Heart right ventricle (tissue), 16 donors: Measurements from ENCODE around the gene WDR54. TPM values are rescaled to one million over a fixed set of nuclear protein-coding genes. Genes with fewer than 3 reads are reported as not detected.

Source experiments
- ATAC-seq, 8 donors: fragments of 200-7000 bp; cut with Tn5 transposase; one replicate each; pipeline ENCODE4 v1.9.1; 2020; ENCODE audit warnings: mild to moderate bottlenecking in 8 of 8, moderate library complexity in 8 of 8, moderate number of reproducible peaks in 1 of 8
- DNase-seq, 2 donors: peaks; one replicate each; pipeline ENCODE4 v3.0.0-alpha.2; 2020
- H3K27ac ChIP-seq, 10 donors: fragments of 200-600 bp; sonication (generic) in 2 of 10; one replicate each; pipeline versions ENCODE4 v1.5.0 to v1.8.0; 2020 to 2022; ENCODE audit warnings: mild to moderate bottlenecking in 3 of 10
- H3K27me3 ChIP-seq, 7 donors: fragments of 200-600 bp; one replicate each; pipeline ENCODE4 v1.8.0; 2021 to 2022; ENCODE audit warnings: mild to moderate bottlenecking in 2 of 7
- H3K36me3 ChIP-seq, 9 donors: fragments of 200-600 bp; sonication (generic) in 1 of 9; one replicate each; pipeline versions ENCODE4 v1.5.0 to v1.8.0; 2020 to 2022; ENCODE audit warnings: mild to moderate bottlenecking in 2 of 9
- H3K4me1 ChIP-seq, 9 donors: fragments of 200-600 bp; sonication (generic) in 1 of 9; one replicate each; pipeline versions ENCODE4 v1.5.0 to v1.8.0; 2020 to 2022; ENCODE audit warnings: mild to moderate bottlenecking in 4 of 9
- H3K4me3 ChIP-seq, 10 donors: fragments of 200-600 bp; sonication (generic) in 2 of 10; one replicate each; pipeline versions ENCODE4 v1.5.0 to v1.8.0; 2020 to 2022; ENCODE audit warnings: mild to moderate bottlenecking in 7 of 10, moderate library complexity in 2 of 10
- H3K9me3 ChIP-seq, 11 donors: fragments of 200-600 bp in 10 of 11; sonication (generic) in 2 of 11; one replicate each; pipeline versions ENCODE4 v1.5.0 to v1.8.0; 2013 to 2022; ENCODE audit warnings: mild to moderate bottlenecking in 2 of 11, control low read depth in 1 of 11, moderate library complexity in 1 of 11
- CTCF ChIP-seq, 9 donors: fragments of 200-600 bp; sonication (generic) in 2 of 9; IDR thresholded peaks; one replicate each; pipeline versions ENCODE4 v1.5.0 to v1.8.0; 2021 to 2022; ENCODE audit warnings: antibody characterized with exemption in 9 of 9, mild to moderate bottlenecking in 5 of 9, moderate library complexity in 1 of 9
- WGBS, 2 donors: extraction: QIAGEN DNeasy Blood & Tissue Kit; methylation state at CpG; one replicate each; pipeline ENCODE4 v1.1.7; 2013; ENCODE audit warnings: inconsistent platforms in 1 of 2; 5-methylcytosine and 5-hydroxymethylcytosine counted together
- intact Hi-C, 10 donors: fragments of 100-400 bp; cut with DNase I; formaldehyde crosslinking; loops; one replicate each; pipeline versions ENCODE4 v1.11.1 to v1.14.2; 2022
- polyA plus RNA-seq, 2 donors: library from polyadenylated mRNA; stranded (reverse); fragments of 200-250 nt; gene quantifications; one replicate each; pipeline ENCODE4 v1.2.3, GENCODE V29; 2013
- total RNA-seq, 10 donors: library from RNA; stranded (reverse); fragmentation: NEBNext Ultra II Directional in 3 of 10; extraction: Animal tissue kit (Norgen Biotek cat#: 25700) in 3 of 10; gene quantifications; one replicate each; pipeline versions ENCODE4 v1.2.1 to v1.2.4, GENCODE V29; 2021 to 2023
- donor health status: Arrhythmogenic right ventricular cardiomyopathy.
- donor health status: ischemic (EF 13 %, LVEDD 7.1; RV severe dilation, severe dysfunction).
- donor health status: healthy with polysubstance abuse.
- donor health status: DM: no; HTN: yes; CAD: no.
- donor health status: DM: no; HTN: no; CAD: no.
- donor health status: ischemic (EF 25% LVEDD 6.9; RV normal size, moderate dysfunction).
- donor health status: ischemic (EF 25% LVEDD 5.7; RV mildly dilated, moderate dysfunction).
- donor health status: healthy.
- donor health status: DM: yes; HTN: yes; CAD: no.
- donor health status: Ischemic cardiomyopathy.
- donor health status: ischemic (EF 35%, LVEDD 5.7; RV mildly dilated, moderate dysfunction).
- donor health status: nonischemic (EF 11% LVEDD 7.7; RV severe dilation, severe dysfunction).
- donor health status: DM: yes; HTN: yes; CAD: no.
- donor health status: PGD.
- donor health status: ischemic (EF 29% LVEDD 5.4; RV normal size, mild dysfunction).
- donor health status: nonischemic (EF 23%, LVEDD 6.1; RV moderate dilation, normal function).

Gene WDR54
- total and polyA plus RNA-seq, 12 donors, result 1.1 to 8.7 (median 2.7) TPM

GRCh38 chr2:74392449-74392743 is 29.1 kb upstream of the WDR54 start:
- TF ChIP-seq CTCF (IDR thresholded peaks at IDR 0.05), result no peak
- Histone ChIP-seq H3K9me3 (no peaks in the 10 kb centered on the region), H3K27ac (peak overlapping the region in 5 of 10 donors; percentile 95 to 98 (median 97)), H3K4me3 (peak overlapping the region in 6 of 10 donors; percentile 86 to 98 (median 94)), H3K4me1 (peaks cover 5 to 41% (median 38%) of the 10 kb centered on the region in 9 donors), H3K27me3 (no peaks in the 10 kb centered on the region), H3K36me3 (no peaks in the 10 kb centered on the region)
- no peak for DNase-seq
- intact Hi-C loops, result loop anchor here in 7 of 10 donors (5.0 to 10.0 kb wide), 6 partner anchors 50 to 140 kb away; partner anchors contain the start of gene SLC4A5 (in 1 of the 7)
- no peak for ATAC-seq
- WGBS, 2 donors, result 69 to 72% methylated on average over 13 of the region's 13 CpGs

GRCh38 chr2:74393525-74393924 is 28.0 kb upstream of the WDR54 start:
- no peaks in the 10 kb centered on the region for H3K27me3 ChIP-seq
- peaks cover 5 to 30% (median 26%) of the 10 kb centered on the region in 9 donors for H3K4me1 ChIP-seq
- H3K27ac ChIP-seq, result no peak overlapping the region
- H3K4me3 ChIP-seq, result no peak overlapping the region
- H3K36me3 ChIP-seq, result no peaks in the 10 kb centered on the region
- no peaks in the 10 kb centered on the region for H3K9me3 ChIP-seq
- intact Hi-C loops, result loop anchor here in 7 of 10 donors (5.0 to 10.0 kb wide), 6 partner anchors 51 to 141 kb away; partner anchors contain the start of gene SLC4A5 (in 1 of the 7)
- no peak for DNase-seq
- 91 to 93% methylated on average over 1 of the region's 1 CpG for WGBS, 2 donors
- no peak for ATAC-seq
- TF ChIP-seq CTCF (IDR thresholded peaks at IDR 0.05), result no peak

- Histone ChIP-seq H3K4me1 (peaks cover 0 to 5% (median under 1%) of the 10 kb centered on the region in 9 donors), H3K9me3 (no peaks in the 10 kb centered on the region), H3K4me3 (no peak overlapping the region), H3K27ac (no peak overlapping the region), H3K36me3 (no peaks in the 10 kb centered on the region), H3K27me3 (no peaks in the 10 kb centered on the region)
- no peak for TF ChIP-seq CTCF (IDR thresholded peaks at IDR 0.05)
- no peak for ATAC-seq
- DNase-seq, result no peak
- intact Hi-C loops, result loop anchor here in 3 of 10 donors (5.0 to 10.0 kb wide), 3 partner anchors 121 to 149 kb away; no protein-coding TSS in a partner anchor
- 89 to 97% methylated on average over 2 of the region's 2 CpGs for WGBS, 2 donors
Observed at GRCh38 chr2:74396149-74396548, 25.4 kb upstream of the WDR54 start.

- no peaks in the 10 kb centered on the region for H3K4me1 ChIP-seq
- ATAC-seq (peak in 3 of 8 donors; percentile 26 to 34 (median 27)), DNase-seq (no peak)
- no peaks in the 10 kb centered on the region for H3K27me3 ChIP-seq
- no peaks in the 10 kb centered on the region for H3K36me3 ChIP-seq
- no peak overlapping the region for H3K4me3 ChIP-seq
- no peak overlapping the region for H3K27ac ChIP-seq
- TF ChIP-seq CTCF (IDR thresholded peaks at IDR 0.05), result peak in 8 of 9 donors; percentile 32 to 60 (median 46)
- no peaks in the 10 kb centered on the region for H3K9me3 ChIP-seq
- intact Hi-C loops, result loop anchor here in 3 of 10 donors (5.0 to 10.0 kb wide), 3 partner anchors 125 to 152 kb away; no protein-coding TSS in a partner anchor
Observed at GRCh38 chr2:74399785-74400184, 21.7 kb upstream of the WDR54 start.
